ENCODE measurements around the gene PMP22. TPM values are rescaled to one million over a fixed set of nuclear protein-coding genes. Genes with fewer than 3 reads are reported as not detected.
A peak's percentile ranks its signal among the peaks of the same experiment; 100 is the strongest.

PMP22 gene
- total RNA-seq, 1 donor: 38.0 TPM

GRCh38 chr17:15260376-15261257, 4.5 kb downstream of the PMP22 start:
- H3K4me3 ChIP-seq (ENCODE audit: low read depth, low read length): peak overlapping the region; percentile 71
- peak; percentile 95 for DNase-seq (ENCODE audit: low read depth)

DNA sequence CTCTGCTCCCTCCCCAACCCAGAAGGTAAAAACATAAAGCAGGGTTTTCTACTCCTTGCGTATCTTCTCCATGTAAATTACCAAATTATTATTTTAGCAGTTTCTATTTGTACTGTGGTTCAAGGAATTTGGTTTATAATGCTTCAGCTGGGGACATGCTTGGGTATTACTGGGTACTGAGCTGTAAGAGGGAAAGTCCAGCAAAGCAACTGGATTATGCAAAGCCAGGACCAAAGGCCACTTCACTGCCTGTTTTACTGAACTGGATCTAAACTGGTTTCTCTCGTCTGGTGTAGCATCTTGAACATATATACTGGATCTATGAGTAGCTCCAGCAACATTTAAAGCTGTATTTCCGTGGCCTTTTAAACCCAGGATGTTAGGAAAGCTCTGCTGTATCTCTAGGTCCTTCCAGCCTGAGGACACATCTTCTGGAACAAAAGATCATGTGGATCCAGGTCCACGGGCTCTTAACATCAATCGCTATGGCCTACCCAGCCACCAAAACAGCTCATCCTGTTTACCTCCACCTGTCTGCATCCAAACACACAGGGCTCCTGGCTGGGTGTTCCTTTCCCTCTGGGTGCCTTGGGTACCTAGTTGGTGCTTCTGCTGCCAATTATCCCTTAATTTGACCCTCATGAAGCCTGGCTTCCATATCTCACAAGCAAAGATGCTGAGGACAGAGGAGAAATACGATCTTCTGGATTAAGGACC, 7.2 kb downstream of the PMP22 start:
- no peak overlapping the region for H3K4me3 ChIP-seq (ENCODE audit: low read depth, low read length)
- TF ChIP-seq, protein P1, sequence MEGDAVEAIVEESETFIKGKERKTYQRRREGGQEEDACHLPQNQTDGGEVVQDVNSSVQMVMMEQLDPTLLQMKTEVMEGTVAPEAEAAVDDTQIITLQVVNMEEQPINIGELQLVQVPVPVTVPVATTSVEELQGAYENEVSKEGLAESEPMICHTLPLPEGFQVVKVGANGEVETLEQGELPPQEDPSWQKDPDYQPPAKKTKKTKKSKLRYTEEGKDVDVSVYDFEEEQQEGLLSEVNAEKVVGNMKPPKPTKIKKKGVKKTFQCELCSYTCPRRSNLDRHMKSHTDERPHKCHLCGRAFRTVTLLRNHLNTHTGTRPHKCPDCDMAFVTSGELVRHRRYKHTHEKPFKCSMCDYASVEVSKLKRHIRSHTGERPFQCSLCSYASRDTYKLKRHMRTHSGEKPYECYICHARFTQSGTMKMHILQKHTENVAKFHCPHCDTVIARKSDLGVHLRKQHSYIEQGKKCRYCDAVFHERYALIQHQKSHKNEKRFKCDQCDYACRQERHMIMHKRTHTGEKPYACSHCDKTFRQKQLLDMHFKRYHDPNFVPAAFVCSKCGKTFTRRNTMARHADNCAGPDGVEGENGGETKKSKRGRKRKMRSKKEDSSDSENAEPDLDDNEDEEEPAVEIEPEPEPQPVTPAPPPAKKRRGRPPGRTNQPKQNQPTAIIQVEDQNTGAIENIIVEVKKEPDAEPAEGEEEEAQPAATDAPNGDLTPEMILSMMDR (IDR thresholded peaks at IDR 0.05; ENCODE audit: insufficient read depth, low read depth, low read length): no peak
- DNase-seq (ENCODE audit: low read depth): no peak

More at GRCh38 chr17:15260376-15261257, 4.5 kb downstream of the PMP22 start:
- TF ChIP-seq, protein P1 (IDR thresholded peaks at IDR 0.05; ENCODE audit: insufficient read depth, low read depth, low read length): peak; percentile 63

- TF ChIP-seq, protein P1 (IDR thresholded peaks at IDR 0.05; ENCODE audit: insufficient read depth, low read depth, low read length): peak; percentile 87
- DNase-seq (ENCODE audit: low read depth): peak; percentile 73
- H3K4me3 ChIP-seq (ENCODE audit: low read depth, low read length): no peak overlapping the region
Observed at GRCh38 chr17:15257258-15257788, 7.8 kb downstream of the PMP22 start.

- no peak for DNase-seq (ENCODE audit: low read depth)
- H3K4me3 ChIP-seq (ENCODE audit: low read depth, low read length): no peak overlapping the region
Observed at GRCh38 chr17:15256689-15257088, 8.4 kb downstream of the PMP22 start.

DNA sequence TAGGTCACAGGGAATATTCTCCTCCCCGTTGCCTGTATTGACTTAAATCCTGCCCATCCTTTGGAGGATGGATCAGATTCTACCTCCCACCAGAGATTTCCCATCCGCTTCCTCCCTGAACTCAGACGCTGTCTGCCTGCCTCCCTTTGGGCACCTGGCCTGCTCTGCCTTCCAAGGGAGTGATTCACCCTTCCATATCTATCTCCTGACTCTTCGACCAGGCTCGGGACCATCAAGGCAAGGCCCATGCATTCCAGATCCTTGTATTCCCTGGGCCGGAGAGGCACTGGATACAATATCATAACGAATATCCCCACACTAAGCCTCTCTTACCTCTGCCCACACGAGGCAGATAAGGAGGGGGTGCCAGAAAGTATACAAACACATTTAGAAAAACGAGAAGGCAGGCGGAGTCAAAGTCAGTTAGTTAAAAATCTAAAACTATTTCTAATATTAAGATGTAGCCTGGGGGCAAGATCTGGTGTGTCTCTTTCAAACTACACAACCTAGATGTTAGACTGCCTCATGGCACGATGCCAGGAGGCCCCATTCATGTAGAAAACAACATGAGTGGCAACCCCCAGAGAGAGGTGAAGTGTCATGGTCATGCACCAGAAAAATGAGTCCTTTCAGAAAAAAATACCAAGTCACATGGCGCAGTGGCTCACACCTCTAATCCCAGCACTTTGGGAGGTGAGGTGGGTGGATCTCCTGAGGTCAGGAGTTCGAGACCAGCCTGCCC, 9.2 kb downstream of the PMP22 start:
- TF ChIP-seq, protein P1 (IDR thresholded peaks at IDR 0.05; ENCODE audit: insufficient read depth, low read depth, low read length): no peak
- no peak overlapping the region for H3K4me3 ChIP-seq (ENCODE audit: low read depth, low read length)
- no peak for DNase-seq (ENCODE audit: low read depth)

More at GRCh38 chr17:15256689-15257088, 8.4 kb downstream of the PMP22 start:
- TF ChIP-seq, protein P1 (IDR thresholded peaks at IDR 0.05; ENCODE audit: insufficient read depth, low read depth, low read length): no peak

DNA sequence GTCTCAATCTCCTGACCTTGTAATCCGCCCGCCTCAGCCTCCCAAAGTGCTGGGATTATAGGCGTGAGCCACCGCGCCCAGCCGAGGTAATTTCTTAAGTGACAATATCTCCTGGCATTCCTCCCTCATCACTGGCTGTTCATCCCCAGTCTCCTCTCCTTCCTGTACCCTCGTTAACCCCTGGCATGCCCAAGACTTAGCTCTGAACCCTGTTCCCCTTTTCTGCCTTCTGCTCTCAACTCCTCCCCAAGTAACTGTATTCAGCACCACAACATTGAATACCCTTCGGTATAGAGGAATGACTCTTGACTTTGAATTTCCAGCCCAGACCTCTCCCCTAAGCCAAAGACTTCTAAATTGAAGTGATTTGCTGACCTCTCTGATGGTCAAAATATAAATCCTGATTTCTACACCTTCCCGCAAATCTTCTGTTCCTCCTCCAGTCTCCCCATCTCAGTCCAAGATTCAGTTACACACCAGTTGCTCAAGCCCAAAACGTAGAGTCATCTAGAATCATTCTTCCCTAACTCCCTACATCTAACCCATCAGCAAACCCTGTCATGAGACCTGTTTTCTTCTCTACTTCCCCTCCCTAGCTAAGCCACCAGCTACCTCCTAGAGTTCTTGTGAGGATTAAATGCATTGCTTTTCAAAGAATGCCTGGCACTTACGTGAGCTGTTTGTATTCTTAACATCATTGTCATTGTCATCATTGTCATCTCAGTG, 14.8 kb downstream of the PMP22 start:
- no peak for DNase-seq (ENCODE audit: low read depth)
- TF ChIP-seq, protein P1 (IDR thresholded peaks at IDR 0.05; ENCODE audit: insufficient read depth, low read depth, low read length): no peak

More for the DNA sequence above, 14.8 kb downstream of the PMP22 start:
- H3K4me3 ChIP-seq (ENCODE audit: low read depth, low read length): no peak overlapping the region

Data from fibroblast of villous mesenchyme (primary cell).